ENCODE data around the gene IL13.
"Not testable (repeated sequence)": the region's sequence is repeated elsewhere in the genome, so short reads cannot be mapped to it uniquely, and the experiment has no call there.

The IL13 gene

DNA sequence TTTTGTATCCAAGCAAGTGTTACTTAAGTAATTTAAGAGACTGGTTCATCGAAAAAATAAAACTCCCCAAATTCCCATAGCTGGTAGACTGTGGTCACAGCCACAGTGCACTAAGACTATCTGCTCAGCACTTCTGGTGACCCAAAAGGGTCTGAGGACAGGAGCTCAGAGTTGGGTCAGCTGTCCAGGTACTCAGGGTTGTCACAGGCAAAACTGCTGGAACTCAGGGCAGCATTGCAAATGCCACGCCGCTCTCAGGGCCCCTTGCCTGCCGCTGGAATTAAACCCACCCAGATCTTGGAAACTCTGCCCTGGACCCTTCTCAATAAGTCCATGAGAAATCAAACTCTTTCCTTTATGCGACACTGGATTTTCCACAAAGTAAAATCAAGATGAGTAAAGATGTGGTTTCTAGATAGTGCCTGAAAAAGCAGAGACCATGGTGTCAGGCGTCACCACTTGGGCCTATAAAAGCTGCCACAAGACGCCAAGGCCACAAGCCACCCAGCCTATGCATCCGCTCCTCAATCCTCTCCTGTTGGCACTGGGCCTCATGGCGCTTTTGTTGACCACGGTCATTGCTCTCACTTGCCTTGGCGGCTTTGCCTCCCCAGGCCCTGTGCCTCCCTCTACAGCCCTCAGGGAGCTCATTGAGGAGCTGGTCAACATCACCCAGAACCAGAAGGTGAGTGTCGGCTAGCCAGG lies at the start of gene IL13:
TSS of gene IL13 (plus strand) at position 498 of the 705 bp plus-strand sequence. CDS start at position 512, 14 bp downstream.
- DNase-seq (ENCODE audit: low read depth in 2 of 2), result no peak

DNA sequence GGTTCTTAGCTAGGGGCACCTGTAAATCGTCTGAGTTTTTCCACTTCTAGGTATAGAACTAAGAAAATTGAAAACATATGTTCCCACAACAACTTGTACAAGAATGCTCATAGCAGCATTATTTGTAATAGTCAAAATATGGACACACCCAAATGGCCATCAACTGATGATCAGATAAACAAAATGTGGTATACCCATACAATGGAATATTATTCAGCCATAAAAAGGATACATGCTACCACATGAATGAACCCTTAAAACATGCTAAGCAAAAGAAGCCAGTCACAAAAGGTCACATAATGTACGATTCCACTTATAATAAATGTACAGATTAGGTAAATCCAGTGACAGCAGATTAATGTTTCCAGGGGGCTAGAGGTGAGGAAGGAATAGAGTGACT lies 46.0 kb upstream of the IL13 start:
- DNase-seq (ENCODE audit: low read depth in 2 of 2), result no peak

DNA sequence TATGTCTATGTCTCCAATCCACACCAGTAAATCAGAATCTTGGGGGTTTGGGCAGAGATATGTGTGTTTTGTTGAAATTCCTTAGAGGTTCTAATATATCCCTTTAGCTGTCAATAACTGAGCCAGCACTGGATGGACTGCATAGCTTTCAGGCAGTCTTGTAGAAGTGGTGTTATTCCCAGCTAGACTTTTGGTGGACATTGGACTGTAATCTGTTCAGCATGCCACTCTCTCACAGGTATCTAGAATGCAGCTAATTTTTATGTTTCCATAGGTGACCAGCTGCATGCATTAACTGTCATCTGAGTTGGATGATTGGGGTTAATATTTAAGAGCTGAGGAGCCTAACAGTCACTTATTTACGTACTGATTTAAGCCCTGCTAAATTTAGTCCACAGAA lies 45.1 kb upstream of the IL13 start:
- no peak for DNase-seq (ENCODE audit: low read depth in 2 of 2)

DNA sequence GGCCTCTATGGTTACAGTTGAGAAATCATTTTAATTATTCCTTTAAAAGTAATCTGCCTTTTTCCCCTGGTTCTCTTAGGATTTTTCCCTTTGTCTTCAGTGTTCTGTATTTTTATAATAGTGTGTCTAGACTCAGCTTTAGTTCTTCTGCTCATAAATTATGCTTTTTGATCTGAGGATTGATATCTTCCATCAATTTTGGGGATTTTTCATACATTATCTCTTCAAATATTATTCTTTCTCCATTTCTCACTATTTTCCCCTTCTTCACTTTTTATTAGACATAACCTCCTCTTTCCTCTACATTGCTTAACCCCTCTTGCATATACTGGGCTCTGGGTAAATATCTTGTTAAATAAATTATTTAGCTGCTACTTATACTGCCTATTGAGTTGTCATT lies 36.3 kb upstream of the IL13 start:
- no peak for DNase-seq (ENCODE audit: low read depth in 2 of 2)

DNA sequence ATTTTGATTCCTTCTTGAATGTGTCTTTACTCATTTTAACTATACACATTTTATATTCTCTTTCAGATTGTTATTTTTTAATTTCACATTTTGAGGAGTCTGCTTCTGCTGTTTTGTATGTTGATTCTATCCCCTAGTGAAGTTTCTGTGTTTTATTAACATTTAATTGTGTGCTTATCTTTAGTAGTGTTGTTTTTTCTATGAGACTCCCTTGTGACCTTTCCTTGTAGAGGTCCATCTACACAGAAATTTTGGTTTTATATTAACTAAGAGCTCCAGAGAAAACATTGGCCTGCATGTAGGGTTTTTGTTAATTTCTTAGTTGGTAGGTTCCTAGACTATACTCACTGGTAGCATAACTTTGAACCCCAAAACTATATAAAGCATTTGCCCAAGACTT lies 35.4 kb upstream of the IL13 start:
- DNase-seq (ENCODE audit: low read depth in 2 of 2), result no peak

DNA sequence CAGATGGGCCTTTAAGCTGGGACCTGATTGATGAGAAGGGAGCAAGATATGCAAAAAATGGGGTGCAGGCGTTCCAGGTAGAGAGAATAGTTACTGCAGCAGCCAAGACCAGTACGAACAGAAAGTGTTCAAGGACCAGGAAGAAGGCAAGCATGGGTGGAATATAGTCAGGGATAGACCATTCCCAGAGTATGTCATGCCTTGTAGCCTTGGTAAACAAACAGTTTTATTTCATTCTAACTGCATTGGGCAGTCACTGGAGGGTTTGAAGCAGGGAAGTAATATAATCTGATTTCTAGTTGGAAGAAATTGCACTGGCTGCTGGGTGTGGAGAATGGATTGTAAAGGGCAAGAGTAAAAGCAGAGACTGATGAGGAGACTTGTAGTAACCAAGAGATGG lies 30.5 kb upstream of the IL13 start:
- no peak for DNase-seq (ENCODE audit: low read depth in 2 of 2)

DNA sequence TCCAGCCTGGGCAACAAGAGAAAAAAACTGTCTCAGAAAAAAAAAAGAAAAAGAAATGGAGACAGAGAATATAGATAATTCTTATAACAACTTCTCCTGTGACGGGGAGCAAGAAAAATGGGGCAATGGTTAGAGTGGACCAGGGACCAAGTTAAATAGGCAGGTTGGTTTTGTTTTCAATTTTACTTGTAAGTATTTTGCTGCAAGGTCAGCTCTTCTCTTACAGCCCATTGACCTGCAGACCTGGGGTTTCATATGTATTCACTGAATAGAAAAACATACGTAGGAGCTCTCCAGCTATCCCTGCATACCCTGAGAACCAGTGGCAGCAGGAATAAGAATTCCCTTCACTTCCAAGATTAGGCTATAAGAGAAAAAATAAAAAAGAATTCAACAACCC lies 29.2 kb upstream of the IL13 start:
- DNase-seq (ENCODE audit: low read depth in 2 of 2), result no peak

DNA sequence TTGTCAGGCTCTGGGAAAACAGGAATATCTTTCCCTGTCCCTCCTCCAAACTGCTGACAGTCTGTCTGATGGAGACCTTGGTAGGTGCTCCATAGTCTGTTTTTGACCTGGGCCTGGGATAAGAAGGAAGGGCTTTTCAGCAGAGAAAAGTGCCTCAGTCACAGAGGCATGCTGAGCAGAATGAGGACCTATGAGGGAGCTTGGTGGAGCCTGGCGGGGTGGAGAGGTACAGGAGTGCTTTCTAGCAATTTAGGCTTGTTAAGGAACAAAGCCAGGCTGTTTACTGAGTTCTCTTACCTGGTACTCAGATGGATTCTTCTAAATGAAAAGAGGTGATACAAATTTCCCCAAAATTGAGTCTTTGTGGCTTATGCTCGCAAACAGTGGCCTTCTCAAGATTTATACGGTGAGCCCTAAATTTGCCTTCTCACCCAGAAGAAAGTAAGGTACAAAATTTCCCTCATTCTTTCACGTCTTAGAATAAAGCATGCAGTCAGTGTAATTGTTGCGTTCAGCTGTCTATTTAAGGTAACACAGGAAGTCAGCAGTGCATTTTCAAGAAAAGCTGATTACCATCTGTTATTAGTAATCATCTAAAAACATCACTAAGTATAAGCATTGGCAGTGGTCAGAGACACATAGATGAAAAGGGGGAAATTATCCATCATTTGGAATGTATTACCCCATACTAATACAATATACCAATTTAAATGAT lies 28.6 kb upstream of the IL13 start:
- no peak for DNase-seq (ENCODE audit: low read depth in 2 of 2)

DNA sequence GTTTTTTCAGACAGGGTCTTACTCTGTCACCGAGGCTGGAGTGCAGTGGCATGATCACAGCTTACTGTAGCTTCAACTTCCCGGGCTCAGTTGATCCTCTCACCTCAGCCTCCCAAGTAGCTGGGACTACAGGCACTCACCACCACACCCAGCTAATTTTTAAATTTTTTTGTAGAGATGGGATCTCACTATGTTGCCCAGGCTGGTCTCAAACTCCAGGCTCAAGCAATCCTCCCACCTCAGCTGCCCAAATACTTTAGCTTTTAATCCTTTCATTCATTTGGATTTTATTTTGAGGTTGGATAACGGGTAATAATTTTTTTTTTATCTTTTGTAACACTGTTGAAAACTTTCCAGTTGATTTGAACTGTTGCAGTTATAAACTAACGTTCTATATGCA lies 24.4 kb upstream of the IL13 start:
- DNase-seq (ENCODE audit: low read depth in 2 of 2), result not testable (repeated sequence)

DNA sequence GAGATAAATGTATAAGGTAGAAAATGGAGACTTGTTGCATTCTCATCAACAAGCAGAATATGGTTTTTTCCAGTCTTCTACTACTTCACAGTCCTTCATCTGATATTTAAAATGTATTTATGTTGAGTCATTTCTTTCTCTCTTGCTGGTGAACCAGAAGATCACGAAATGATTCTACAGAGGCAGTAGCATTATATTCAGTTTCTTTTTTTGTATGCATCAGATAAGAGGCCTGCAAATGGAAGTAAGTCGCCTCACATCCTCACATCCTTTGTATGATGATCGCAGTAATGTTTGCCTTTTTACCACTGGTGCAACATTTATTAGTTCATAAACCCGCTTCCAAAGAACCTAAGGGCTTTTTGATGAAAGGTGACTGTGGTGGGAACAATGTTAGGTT lies 22.1 kb upstream of the IL13 start:
- no peak for DNase-seq (ENCODE audit: low read depth in 2 of 2)

DNA sequence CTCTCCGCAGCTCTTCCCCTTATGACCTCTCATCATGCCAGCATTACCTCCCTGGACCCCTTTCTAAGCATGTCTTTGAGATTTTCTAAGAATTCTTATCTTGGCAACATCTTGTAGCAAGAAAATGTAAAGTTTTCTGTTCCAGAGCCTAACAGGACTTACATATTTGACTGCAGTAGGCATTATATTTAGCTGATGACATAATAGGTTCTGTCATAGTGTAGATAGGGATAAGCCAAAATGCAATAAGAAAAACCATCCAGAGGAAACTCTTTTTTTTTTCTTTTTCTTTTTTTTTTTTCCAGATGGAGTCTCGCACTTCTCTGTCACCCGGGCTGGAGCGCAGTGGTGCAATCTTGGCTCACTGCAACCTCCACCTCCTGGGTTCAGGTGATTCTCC lies 20.7 kb upstream of the IL13 start:
- DNase-seq (ENCODE audit: low read depth in 2 of 2), result no peak

DNA sequence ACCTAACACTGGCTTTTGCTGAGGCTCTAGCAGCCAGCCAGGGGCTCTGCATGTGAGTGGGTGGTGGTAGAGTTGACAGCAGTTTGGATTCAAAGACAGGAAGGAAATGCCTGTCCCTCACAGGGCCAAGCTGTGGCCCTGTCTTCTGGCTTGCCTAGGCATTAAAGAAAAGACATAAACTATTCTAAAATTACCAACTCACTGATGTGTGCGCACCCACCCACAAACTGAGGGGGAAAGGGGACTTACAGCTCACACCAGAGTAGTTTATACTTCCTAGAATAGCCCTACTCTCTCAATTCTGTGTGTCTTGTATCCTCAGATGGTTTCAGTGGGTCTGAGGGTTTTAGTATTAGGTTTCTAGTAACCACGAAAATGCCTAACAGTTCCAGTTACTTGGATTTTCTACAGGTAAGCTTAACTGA lies 18.3 kb upstream of the IL13 start:
- no peak for DNase-seq (ENCODE audit: low read depth in 2 of 2)

DNA sequence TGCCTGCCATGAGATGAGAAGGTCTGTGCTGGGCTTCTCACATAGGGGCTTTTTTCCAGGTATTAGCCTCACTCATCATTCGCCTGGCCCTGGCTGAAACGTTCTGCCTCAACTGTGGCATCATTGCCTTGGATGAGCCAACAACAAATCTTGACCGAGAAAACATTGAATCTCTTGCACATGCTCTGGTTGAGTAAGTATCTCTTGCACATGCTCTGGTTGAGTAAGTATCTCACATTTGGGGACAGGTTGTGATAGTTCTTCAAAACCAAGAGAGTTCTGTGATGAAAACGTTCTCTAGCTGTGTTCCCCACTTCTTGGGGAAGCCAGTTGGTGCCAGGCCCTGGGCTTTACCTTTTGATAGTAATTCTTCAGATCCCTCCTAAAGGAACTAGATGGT lies 17.4 kb upstream of the IL13 start:
- no peak for DNase-seq (ENCODE audit: low read depth in 2 of 2)

DNA sequence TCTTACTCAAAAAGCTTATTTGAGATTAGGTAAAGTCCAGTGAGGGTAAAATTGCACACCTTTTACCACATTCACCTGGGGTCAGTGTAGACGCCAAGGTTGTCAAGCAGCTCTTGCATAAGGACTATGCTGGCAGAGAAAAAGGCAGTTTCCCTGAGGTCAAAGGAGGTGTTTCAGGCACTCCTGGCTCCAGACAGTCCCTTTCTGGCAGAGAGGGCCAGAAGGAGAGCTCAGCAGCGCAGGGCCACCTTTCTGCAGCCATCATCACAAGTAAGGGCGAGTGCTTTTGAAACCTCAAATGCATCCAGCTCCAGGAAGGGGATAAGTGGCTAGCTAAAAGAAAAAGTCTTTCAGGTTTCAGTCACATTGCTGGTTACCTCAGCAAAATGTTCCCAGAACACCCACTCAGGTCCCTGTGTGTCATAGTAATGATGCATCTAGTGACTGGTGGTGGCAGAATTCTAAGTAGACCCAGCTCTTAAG lies 16.7 kb upstream of the IL13 start:
- DNase-seq (ENCODE audit: low read depth in 2 of 2), result no peak

DNA sequence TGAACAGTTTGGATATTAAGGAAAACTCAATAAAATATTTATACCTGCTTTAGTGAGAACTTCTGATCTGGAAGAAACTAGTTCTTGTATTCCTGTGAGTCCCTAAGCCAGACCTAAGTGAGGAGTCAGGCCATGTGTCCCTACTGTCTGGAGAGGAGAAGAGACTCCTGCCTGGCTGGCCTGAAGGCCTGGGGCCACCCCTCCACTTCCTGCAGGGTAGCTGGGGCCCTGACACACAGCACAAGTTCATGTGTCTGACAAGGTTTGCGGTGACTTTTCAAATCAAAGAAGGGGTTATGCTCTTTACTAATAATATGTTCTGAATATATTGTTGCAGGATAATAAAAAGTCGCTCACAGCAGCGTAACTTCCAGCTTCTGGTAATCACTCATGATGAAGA lies 16.1 kb upstream of the IL13 start:
- no peak for DNase-seq (ENCODE audit: low read depth in 2 of 2)

DNA sequence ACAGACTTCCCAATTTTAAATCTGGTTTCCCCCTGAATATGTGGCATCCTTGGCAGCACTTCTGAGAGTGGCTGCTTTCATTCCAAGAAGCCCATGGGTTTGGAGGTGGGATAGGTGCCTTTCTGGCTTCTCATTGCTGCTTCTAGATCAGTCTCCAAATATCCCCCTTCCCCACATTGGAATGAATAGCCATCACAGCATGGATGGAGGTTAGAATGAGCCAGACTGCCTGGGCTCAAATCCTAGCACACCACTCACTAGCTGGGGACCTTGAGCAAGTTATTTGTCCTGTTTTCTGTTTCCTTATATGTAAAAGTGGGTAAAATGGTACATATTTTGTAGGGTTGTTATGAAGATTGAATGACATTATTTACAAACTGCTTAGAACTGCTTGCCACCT lies 13.8 kb upstream of the IL13 start:
- no peak for DNase-seq (ENCODE audit: low read depth in 2 of 2)

DNA sequence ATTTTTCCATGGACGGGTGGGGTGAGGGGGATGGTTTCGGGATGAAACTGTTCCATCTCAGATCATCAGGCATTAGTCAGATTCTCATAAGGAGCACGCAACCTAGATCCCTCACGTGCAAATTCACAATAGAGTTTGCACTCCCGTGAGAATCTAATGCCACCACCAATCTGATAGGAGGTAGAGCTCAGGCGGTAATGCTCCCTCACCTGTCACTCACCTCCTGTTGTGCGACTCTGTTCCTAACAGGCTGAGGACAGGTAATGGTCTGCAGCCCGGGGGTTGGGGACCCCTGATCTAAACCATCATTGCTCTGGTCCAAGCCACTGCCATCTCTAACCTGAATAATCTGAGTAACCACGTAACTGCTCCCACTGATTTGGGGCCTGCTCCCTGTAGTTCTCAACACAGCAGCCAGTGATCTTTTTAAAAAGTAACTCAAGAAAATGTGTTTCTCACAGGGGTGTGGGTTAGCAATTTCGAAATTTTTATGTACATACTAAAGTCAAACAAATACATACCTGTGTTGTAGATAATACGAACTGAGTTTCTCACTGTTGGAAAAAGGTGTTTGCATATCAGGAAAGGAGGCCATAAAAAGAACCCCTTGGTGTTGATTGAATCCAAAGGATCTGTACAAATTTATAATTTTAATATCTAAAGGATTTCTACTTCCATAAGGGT lies 11.2 kb upstream of the IL13 start:
- no peak for DNase-seq (ENCODE audit: low read depth in 2 of 2)

DNA sequence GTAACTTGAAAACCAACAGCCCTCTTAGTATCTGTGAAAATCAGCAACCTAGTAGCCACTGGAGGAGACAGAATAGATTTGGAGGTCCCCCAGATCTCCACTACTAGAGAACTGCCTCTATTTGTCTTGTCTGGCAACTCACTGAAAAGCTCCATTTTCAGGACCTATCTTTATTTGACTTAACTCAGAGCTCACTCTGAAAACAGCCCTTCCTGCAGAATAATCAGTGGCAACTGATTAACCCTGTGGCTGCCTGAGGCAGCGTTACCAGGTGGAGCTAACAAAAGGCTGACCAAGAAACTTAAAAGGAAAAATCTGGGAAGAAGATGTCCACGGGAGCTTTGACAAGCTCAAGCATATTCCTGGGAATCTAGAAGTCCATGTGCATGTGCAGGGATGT lies 10.5 kb upstream of the IL13 start:
- no peak for DNase-seq (ENCODE audit: low read depth in 2 of 2)

DNA sequence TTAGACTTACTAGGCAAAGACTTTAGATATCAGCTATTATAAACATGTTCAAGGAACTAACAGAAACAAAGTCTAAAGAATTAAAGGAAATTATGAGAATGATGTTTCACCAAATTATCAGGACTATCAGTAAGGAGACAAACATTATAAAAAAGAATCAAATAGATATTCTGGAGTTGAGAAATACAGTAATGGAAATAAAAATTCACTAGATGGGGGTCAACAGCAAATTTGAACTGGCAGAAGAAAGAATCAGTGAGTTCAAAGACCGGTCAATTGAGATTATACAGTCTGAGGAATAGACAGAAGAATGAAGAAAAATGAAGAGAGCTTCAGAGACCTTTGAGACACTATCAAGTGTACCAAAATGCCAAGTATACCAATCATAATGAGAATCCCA lies 9.6 kb upstream of the IL13 start:
- no peak for DNase-seq (ENCODE audit: low read depth in 2 of 2)

DNA sequence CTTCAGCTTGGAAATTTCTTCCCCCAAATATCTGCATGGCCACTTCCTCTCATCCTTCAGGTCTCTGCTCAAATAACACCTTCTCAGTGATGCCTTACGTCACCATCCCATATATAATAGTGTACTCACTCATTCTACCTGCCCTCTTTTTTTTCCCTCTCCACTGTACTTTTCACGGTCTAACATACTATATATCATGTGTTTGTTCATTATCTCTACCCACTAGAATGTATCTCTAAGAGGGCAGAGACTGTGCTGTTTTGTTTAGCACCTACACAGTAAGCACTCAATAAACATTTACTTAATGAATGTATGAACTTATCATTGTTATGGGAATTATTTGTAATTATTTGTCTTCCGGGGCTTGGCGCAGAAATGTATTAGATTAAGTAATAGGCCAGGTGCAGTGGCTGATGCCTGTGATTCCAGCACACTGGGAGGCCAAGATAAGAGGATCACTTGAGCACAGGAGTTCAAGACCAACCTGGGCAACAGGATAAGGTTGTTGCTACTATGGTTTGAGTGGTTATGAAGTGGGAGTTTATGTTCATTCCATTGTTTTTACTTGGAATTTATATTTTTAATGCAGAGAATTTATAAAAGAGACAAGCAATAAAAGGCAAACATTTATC lies 6.0 kb upstream of the IL13 start:
- DNase-seq (ENCODE audit: low read depth in 2 of 2), result no peak

DNA sequence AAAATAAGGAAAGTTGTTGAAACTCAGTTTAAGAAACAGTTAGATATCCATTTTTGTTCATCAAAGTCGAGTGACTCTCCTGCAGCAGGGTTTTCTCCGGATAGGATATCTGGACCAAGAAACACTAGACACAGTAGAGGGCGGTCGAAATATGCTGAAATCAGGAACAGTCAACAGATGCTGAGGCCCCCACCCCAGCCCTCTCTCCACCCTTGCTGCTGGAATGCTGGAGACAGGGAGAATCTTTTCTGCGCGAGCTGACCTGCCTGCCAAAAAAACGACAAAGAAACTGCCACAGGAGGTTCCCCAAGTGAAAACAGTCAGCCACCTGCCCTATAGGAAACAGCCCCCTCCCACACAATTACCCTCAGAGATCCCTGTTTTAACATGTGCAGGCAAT lies 4.3 kb upstream of the IL13 start:
- no peak for DNase-seq (ENCODE audit: low read depth in 2 of 2)

Measured in stimulated activated CD8-positive, alpha-beta memory T cell treated with anti-CD3 and anti-CD28 coated beads, Interleukin-2, amount 100 ng/mL, for 48 hours (primary cell).